HG03175 (cell line): ENCODE data around the gene PDE10A.

Source experiments
- ATAC-seq: cut with Tn5 transposase; IDR thresholded peaks from one replicate; pipeline ENCODE4 v1.9.1; 2021; ENCODE audit warnings: mild to moderate bottlenecking, moderate library complexity; ENCODE audit not compliant: unreplicated experiment

Gene PDE10A

GRCh38 chr6:165300422-165300936 lies 362.6 kb downstream of the PDE10A start:
- no peak for ATAC-seq

- no peak for ATAC-seq
These were observed 364.2 kb downstream of the PDE10A start for GRCh38 chr6:165298875-165299274.

- no peak for ATAC-seq
These were observed 364.6 kb downstream of the PDE10A start for GRCh38 chr6:165298402-165298801.

- ATAC-seq: no peak
These were observed 370.4 kb downstream of the PDE10A start for GRCh38 chr6:165292657-165293056.
